Stimulated activated CD8-positive, alpha-beta memory T cell treated with anti-CD3 and anti-CD28 coated beads, Interleukin-15, amount 100 ng/mL, for 24 hours (primary cell): ENCODE results near the gene RUNDC1.
"Not testable (repeated sequence)": the region's sequence is repeated elsewhere in the genome, so short reads cannot be mapped to it uniquely, and the experiment has no call there.

ENCODE experiments used
- DNase-seq: peaks from one replicate; pipeline ENCODE4 v3.0.0-alpha.2; 2020; ENCODE audit warnings: low read depth

Gene RUNDC1

GRCh38 chr17:42980274-42980765 is at the start of gene RUNDC1:
Gene RUNDC1, plus strand, starts transcription at chr17:42980565. Its CDS starts 12 bp downstream, at chr17:42980577.
- DNase-seq: peak; percentile 86

- DNase-seq: no peak
Observed at GRCh38 chr17:42937712-42938596, 42.4 kb upstream of the RUNDC1 start.

- DNase-seq: no peak
Observed at GRCh38 chr17:42944211-42944610, 36.2 kb upstream of the RUNDC1 start.

- no peak for DNase-seq
Observed at GRCh38 chr17:42946812-42947211, 33.6 kb upstream of the RUNDC1 start.

GRCh38 chr17:42950044-42950783 is 30.2 kb upstream of the RUNDC1 start:
- DNase-seq: no peak

- DNase-seq: no peak
Observed at GRCh38 chr17:42953669-42954068, 26.7 kb upstream of the RUNDC1 start.

- peak; percentile 64 for DNase-seq
Observed at GRCh38 chr17:42964161-42964932, 16.0 kb upstream of the RUNDC1 start, which contains the start of gene AARSD1. Gene AARSD1, minus strand, starts transcription at chr17:42964454. Its CDS starts 14 bp downstream, at chr17:42964440.

- no peak for DNase-seq
Observed at GRCh38 chr17:42967925-42968324, 12.4 kb upstream of the RUNDC1 start.

GRCh38 chr17:42969001-42969581 is 11.3 kb upstream of the RUNDC1 start:
- no peak for DNase-seq

GRCh38 chr17:42971589-42971988 is 8.8 kb upstream of the RUNDC1 start:
- DNase-seq: no peak

GRCh38 chr17:42973323-42973722 is 7.0 kb upstream of the RUNDC1 start:
- DNase-seq: not testable (repeated sequence)

GRCh38 chr17:42975265-42975664 is 5.1 kb upstream of the RUNDC1 start:
- no peak for DNase-seq

- not testable (repeated sequence) for DNase-seq
Observed at GRCh38 chr17:42975701-42976100, 4.7 kb upstream of the RUNDC1 start.

GRCh38 chr17:42979511-42980273 is 673 bp upstream of the RUNDC1 start, which contains the start of gene PTGES3L:
Gene PTGES3L, minus strand, starts transcription at chr17:42980080. Its CDS starts 27 bp downstream, at chr17:42980053.
- DNase-seq: no peak

- peak; percentile 24 for DNase-seq
Observed at GRCh38 chr17:42980766-42981397, 517 bp downstream of the RUNDC1 start.

- DNase-seq: no peak
Observed at GRCh38 chr17:42982266-42982665, 1.9 kb downstream of the RUNDC1 start.

GRCh38 chr17:42985225-42985624 is 4.9 kb downstream of the RUNDC1 start:
- no peak for DNase-seq

GRCh38 chr17:42989141-42989540 is 8.8 kb downstream of the RUNDC1 start:
- no peak for DNase-seq

- DNase-seq: no peak
Observed at GRCh38 chr17:42989726-42990652, 9.6 kb downstream of the RUNDC1 start.
